Measurements from ENCODE around the gene KRTAP10-5.
"Not testable (repeated sequence)": the region's sequence is repeated elsewhere in the genome, so short reads cannot be mapped to it uniquely, and the experiment has no call there.

The KRTAP10-5 gene

GRCh38 chr21:44580231-44580821 is at the start of gene KRTAP10-5:
Gene KRTAP10-5 (minus strand): TSS chr21:44580604. CDS start chr21:44580578, 26 bp downstream.
- not testable (repeated sequence) for DNase-seq

- no peak for DNase-seq
These were observed 48.4 kb upstream of the KRTAP10-5 start for GRCh38 chr21:44628707-44629391.

GRCh38 chr21:44627831-44628233 is 47.4 kb upstream of the KRTAP10-5 start:
- not testable (repeated sequence) for DNase-seq

- DNase-seq: not testable (repeated sequence)
These were observed 46.9 kb upstream of the KRTAP10-5 start for GRCh38 chr21:44627181-44627822.

GRCh38 chr21:44626673-44627143 is 46.3 kb upstream of the KRTAP10-5 start, which contains the start of gene KRTAP10-9:
Gene KRTAP10-9 (plus strand): TSS chr21:44627093. CDS start chr21:44627172, 79 bp downstream.
- no peak for DNase-seq

- no peak for DNase-seq
These were observed 45.9 kb upstream of the KRTAP10-5 start for GRCh38 chr21:44626262-44626661.

GRCh38 chr21:44625756-44626155 is 45.4 kb upstream of the KRTAP10-5 start:
- DNase-seq: no peak

GRCh38 chr21:44623575-44623974 is 43.2 kb upstream of the KRTAP10-5 start:
- DNase-seq: no peak

GRCh38 chr21:44619886-44620285 is 39.5 kb upstream of the KRTAP10-5 start:
- no peak for DNase-seq

- DNase-seq: peak; percentile 28 to 57
These were observed 38.5 kb upstream of the KRTAP10-5 start for GRCh38 chr21:44618909-44619308.

- DNase-seq: no peak
These were observed 38.1 kb upstream of the KRTAP10-5 start for GRCh38 chr21:44618504-44618903.

GRCh38 chr21:44617071-44617501 is 36.7 kb upstream of the KRTAP10-5 start:
- DNase-seq: no peak

- no peak for DNase-seq
These were observed 36.2 kb upstream of the KRTAP10-5 start for GRCh38 chr21:44616591-44616926.

- no peak for DNase-seq
These were observed 35.6 kb upstream of the KRTAP10-5 start for GRCh38 chr21:44615911-44616590.

- no peak for DNase-seq
These were observed 35.1 kb upstream of the KRTAP10-5 start for GRCh38 chr21:44615466-44615865.

GRCh38 chr21:44614961-44615391 is 34.6 kb upstream of the KRTAP10-5 start:
- DNase-seq: no peak

GRCh38 chr21:44614161-44614631 is 33.8 kb upstream of the KRTAP10-5 start:
- no peak for DNase-seq

GRCh38 chr21:44613386-44614155 is 33.2 kb upstream of the KRTAP10-5 start:
- no peak for DNase-seq

- no peak for DNase-seq
These were observed 32.3 kb upstream of the KRTAP10-5 start for GRCh38 chr21:44612669-44613229.

GRCh38 chr21:44612029-44612486 is 31.7 kb upstream of the KRTAP10-5 start, which contains the start of gene KRTAP10-8:
Gene KRTAP10-8 (plus strand): TSS chr21:44612079. CDS start chr21:44612101, 22 bp downstream.
- no peak for DNase-seq

- no peak for DNase-seq
These were observed 31.1 kb upstream of the KRTAP10-5 start for GRCh38 chr21:44611551-44611950.

Measured in stimulated activated CD4-positive, alpha-beta T cell treated with anti-CD3 and anti-CD28 coated beads, Interleukin-2, amount 100 ng/mL, for 24 hours (primary cell).